HG03097 (cell line): ENCODE data around the gene GPRC5C.
"Not testable (repeated sequence)": the region's sequence is repeated elsewhere in the genome, so short reads cannot be mapped to it uniquely, and the experiment has no call there.

ENCODE experiments used
- ATAC-seq: cut with Tn5 transposase; IDR thresholded peaks from one replicate; pipeline ENCODE4 v1.9.1; 2021; ENCODE audit not compliant: unreplicated experiment, low FRiP score

Gene GPRC5C

DNA sequence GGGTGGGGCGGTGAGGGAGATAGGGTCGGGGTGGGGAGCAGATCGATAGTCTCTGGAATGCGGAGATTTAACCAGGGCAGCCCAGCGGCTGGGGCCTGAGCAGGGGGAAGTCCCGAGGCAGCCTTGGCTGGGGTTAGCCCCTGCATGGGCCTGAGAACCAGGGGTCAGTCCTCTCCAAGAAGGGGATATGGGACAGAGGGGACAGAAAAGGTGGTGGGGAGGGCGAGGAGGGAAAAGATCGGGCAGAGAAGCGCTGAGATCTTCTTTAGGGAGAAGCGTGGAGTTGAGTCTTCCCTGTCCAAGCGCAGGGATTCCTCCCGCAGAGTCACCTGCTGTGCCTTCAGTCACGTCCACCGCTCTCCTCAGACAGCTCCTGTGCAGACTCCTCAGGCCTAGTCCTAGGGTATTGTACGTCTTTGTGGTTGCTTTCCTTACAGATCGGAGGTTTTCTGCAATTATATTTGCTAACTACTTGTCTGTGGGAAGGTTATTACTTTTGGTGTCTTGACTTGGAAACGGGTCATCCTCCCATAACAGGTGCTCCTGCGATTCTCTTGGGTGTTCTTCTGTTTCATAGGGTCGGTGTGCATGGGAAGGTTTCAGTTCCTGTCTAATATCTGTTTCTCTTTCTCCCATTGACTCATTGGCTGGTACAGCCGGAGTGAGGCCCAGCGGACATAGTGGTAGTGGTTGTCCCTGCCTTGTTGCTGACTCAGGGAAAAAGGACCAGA lies 35.5 kb downstream of the GPRC5C start:
- peak; percentile 39 for ATAC-seq

DNA sequence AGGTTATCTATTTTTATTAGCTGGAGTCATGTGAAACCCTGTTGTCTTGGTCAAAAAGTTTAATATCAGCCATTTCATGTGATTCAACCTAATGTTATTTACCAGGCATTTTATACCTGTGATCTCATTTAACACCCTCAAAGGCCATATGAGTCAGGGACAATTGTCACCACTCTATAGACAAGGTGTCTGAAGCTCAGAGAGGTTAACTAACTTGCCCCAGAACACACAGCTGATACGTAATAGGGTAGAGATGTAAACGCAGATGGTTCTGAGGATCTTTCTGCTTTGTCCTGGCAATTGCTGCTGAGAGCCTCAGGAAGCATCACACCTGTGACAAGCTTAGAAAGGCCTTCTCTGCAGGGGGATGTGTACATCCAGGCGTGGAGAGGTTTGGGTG lies 39.5 kb downstream of the GPRC5C start:
- ATAC-seq: no peak

DNA sequence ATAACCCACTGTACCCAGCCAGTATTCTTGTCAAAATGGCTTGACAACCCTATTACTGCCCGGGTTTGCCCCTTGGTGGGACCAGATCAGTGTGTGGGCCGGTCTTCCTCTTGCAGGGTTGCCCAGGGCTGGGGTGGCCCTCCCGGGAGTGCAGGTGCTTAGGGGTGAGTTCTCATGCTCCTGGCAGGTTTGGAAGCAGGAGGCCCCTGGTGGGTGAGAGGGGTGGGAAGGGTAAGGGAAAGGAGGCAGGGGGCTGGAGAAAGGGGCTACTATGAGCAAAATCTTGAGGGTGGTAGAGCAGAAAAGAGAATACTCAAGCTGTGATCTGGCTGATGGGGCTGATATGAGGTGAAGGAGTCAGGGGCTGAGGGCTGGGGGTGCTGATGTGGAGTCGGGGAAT lies 41.0 kb downstream of the GPRC5C start:
- ATAC-seq: no peak

DNA sequence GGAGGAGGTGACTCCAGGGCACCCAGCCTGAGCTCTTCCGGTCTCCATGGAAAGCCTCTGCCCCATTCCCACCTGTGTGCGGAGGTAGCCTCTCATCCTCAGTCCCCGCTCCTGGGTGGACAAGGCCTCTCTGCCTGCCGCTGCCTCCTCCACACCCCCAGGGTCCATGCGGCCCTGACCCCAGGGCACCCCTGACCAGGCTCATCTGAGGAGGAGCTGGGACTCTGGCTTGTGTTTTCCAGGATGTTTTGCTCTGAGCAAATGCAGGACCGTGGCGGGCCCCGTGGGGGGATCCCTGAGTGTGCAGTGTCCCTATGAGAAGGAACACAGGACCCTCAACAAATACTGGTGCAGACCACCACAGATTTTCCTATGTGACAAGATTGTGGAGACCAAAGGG lies 41.4 kb downstream of the GPRC5C start:
- ATAC-seq: no peak

DNA sequence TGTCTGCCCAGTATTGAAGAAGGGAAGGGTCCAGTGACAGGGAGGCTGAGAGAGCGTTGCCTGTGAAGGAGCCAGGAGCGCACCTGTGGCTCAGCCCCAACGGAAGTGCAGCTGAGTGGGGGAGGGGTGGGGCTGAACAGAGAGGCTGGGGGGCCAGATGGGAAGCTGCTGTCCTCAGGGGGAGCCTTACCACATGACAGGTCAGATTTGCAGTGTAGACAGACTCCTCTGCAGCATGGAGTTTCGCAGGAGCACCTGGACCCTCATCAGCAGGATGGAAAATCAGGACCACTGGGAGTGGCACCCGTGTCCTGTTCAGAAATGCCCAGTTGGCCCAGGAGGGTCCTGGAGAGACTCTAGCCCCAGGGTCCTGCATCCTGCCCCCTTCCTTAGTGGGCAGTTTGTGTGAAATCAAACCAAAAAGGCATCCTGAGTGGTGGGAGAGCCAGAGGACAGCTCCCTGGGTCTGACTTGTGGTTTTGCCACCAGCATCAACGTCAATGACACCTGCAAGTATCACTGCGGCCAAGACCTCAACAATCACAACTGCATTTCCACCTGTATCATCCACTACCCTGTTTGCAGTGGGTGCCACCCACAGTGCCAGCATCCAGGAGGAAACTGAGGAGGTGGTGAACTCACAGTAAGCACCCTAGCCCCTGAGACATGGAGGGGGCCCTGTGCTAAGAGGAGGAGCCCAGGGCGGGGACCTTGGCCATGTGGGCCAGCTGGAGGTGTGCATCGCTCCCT lies 42.3 kb downstream of the GPRC5C start:
- ATAC-seq: no peak

DNA sequence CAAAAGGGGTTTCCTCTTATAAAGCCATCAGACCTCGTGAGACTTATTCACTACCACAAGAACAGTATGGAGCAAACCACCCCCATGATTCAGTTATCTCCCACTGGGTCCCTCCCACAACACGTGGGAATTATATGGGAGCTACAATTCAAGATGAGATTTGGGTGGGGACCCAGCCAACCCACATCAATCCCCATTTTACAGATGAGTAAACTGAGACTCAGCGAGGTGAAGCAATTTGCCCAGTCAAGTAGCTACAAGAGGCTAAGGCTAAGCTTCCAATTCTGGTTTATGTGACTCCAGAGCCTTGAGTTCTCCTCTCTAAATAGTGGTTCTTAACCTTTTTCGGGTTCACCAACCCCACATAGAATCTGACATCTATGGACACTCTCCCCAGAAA lies 43.3 kb downstream of the GPRC5C start:
- ATAC-seq: no peak

DNA sequence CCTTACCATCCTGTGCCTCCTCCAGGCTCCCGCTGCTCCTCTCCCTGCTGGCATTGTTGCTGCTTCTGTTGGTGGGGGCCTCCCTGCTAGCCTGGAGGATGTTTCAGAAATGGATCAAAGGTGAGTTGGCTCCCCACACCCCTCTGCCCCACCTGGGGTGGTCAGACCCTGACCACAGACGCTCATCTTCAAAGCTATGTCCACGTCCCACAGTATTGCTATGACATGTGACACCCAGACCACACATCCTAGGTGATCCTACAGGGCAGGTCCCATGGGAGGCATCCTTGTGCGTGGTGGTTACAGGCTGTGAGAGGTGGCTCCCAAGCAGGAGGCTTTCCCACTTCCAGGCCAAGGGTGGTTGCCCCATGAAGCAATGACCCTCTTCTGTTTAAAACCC lies 45.5 kb downstream of the GPRC5C start:
- ATAC-seq: no peak

DNA sequence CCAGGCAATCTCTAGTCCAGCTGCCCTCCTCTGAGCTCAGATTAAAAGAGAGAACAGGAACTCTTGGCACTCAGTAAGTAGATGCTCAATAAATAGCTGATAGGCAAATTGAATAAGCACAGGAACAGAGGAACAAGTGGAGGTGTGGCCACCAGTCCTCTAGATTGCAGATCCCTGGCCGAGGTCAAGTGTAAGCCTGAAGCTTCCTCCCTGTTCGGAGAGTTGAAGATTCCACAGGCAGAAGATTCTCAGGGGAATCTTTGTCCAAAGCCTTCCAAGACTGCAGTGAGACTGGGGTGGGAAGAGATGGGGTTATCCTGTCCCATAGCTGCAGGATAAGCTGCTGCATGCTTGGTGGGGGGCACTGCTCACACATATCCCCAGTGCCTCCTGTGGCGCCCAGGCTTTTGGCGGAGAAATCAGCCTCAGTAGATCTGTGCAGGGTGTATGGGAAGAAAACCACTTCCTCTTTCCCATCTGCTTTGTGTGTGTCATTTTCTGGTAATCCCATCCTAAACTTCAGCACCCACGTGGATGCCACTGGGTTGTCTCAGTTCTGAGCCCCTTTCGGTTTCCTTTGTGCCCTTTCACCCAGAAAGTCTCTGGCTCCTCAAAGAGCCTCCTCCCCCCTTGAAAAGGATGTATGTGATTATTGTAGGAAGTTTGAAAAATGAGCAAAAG lies 46.7 kb downstream of the GPRC5C start:
- no peak for ATAC-seq

DNA sequence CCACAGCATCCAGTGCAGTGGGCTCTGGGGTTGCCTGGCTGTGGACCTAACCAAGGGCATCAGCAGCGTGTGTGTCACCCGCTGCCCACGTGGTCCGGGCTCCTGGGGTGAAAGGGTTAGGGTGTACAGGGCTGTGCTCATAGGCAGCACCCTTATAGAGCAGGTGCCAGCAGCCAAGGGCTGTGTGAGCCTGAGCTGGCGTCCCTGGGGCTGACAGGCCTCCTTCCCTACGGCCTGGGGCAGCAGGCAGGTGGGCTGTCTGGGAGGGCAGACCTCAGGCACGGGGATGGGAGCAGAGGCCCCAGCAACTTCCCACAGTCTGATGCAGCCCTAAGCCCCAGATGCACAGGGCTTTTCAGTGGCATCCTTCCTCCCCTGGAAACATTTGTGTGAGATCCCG lies 48.4 kb downstream of the GPRC5C start:
- no peak for ATAC-seq

DNA sequence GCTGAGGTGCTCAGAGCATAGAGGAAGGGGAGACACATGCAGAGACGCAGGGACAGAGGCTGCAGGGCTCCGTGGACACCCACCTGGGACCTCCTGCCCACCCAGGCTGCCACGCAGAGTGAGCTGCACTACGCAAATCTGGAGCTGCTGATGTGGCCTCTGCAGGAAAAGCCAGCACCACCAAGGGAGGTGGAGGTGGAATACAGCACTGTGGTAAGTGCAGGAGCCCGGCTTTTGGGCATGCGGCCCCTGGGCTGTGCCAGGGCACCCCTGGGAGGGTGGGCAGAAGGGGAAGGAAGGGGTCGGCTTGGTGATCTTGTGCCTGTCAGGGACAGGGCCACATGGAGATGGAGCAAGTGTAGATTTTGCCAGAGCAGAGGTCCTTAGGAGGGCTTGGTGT lies 49.7 kb downstream of the GPRC5C start:
- no peak for ATAC-seq

DNA sequence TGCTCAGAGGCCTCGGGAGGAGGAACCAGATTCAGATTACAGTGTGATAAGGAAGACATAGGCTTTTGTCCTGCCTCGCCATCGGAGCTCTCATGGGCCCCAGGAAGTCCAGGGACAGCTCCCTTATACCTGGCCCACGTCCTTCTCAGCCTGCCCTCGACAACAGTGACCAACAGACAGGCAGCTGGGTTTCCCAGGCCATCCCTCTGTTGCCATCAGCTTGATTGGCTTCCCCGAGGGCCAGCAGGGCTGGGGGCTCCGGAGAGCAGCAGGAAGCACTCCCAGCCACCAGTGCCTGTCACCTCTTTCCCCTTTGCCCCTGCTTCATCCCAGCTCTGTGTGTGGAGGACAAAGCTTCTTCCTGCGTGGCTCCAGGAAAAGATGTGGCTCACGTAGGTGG lies 52.2 kb downstream of the GPRC5C start:
- no peak for ATAC-seq

DNA sequence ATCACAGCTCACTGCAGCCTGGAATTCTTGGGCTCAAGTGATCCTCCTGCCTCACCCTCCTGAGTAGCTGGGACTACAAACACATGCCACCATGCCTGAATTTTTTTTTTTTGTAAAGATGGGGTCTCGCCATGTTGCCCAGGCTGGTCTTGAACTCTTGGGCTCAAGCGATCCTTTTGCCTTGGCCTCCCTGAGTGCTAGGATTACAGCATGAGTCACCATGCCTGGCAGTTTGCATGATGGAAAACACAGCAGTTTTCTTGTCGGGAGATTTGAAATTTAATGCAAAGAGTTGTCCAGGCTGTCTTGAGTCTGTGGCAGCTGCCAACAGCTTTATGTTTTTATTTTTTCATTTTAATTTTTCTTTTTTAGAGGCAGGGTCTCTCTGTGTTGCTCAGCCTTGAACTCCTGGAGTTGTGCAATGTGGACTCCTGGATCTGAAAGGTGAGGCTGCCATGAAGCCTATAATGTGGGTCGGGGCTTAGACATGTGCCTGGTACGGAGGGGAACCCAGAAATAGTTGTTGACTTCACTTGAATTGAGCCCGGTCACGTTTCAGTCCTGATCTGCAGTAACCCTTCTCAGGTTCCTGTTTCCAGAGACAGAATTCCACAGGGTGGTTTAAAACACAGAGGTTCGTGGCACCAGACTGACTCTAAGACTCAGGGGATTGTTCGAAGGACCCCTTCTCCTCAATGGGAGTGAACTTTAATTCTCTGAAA lies 53.3 kb downstream of the GPRC5C start:
- ATAC-seq: no peak

DNA sequence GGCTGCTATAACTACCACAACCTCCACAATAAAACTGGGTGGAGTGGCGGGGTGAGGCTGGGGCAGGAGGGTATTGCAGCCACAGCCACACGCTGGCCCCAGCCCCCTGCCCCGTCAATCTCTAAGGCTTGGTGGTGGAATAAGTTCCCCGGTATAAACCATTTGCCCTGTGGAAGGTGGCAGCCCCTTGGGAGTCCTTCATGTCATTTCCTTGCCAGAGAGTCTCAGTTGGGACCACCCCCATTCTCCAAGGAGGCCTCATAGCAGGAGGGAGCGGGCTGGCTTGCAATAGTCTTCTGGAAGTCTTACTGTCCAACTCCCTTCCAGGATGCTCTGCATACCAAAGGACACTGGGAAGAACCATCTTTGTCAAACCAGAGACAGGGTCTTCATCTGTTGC lies 54.0 kb downstream of the GPRC5C start:
- ATAC-seq: no peak

DNA sequence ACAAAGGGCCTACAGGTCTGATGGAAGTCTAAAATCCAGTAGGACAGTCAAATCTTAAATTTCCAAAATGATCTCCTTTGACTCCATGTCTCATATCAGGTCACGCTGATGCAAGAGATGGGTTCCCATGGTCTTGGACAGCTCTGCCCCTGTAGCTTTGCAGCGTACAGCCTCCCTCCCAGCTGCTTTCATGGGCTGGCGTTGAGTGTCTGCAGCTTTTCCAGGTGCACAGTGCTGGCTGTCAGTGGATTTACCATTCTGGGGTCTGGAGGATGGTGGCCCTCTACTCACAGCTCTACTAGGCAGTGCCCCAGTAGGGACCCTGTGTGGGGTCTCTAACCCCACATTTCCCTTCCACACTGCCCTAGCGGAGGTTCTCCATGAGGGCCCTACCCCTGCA lies 56.4 kb downstream of the GPRC5C start:
- ATAC-seq: not testable (repeated sequence)

DNA sequence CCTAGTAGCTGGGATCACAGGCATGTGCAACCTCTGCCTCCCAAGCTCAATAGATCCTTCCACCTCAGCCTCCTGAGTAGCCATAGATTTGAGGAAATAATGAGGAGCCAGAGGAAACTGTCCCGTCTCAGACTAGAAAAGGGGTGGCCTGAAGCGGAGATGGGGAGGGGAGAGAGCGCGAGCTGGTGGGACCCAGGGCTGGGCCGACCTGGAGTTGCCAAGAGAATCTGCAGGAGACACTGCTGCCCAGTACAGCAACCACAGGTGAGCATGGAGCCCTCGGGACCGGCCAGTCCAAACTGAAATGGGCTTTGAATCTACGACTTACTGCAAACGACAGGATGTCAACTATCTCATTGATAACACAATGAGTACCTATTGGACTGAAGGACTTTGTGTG lies 58.8 kb downstream of the GPRC5C start:
- ATAC-seq: no peak

DNA sequence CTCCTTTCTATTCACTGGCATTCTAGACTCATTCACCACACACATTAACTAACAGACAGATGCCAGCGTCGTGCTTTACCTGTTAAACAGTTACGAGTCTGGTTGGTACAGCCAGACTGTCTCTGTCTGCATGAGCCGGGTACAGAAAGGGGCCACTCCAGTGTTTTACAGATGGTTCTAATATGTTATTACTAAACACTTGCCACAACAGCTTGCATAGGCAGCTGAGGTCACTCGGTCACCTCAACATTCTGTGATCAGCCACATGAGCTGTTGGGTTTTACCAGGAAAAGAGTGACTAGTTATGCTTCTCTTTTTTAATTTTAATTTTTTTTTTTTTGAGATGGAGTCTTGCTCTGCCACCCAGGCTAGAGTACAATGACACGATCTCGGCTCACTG lies 59.7 kb downstream of the GPRC5C start:
- no peak for ATAC-seq

DNA sequence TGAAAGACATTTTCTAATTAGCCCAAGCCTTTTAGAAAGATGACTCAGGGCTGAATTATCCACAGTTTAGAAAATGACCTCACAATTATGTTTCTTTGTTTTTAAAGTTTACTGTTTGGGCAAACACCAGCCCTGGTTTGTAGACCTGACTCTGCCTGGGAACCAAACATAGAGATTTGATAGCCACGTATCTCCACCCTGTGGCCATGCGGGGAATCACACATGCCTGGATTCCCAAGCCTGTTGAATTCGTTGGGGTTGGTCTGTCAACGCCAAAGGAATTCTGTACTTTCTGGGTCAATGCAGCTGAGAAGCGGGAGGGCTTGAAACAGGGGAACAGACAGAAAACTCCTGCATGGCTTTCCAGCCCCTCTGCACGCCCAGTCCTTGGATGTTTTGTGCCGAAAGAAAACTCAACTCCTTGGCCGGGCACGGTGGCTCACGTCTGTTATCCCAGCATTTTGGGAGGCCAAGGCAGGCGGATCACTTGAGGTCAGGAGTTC lies 61.5 kb downstream of the GPRC5C start:
- ATAC-seq: no peak
